Measurements from ENCODE around the gene MAGT1.

- no peak for TF ChIP-seq CTCF (IDR thresholded peaks at IDR 0.05; ENCODE audit: insufficient read depth, low read length, poor library complexity, severe bottlenecking)
- no peak for TF ChIP-seq EZH2phosphoT487 (conservative IDR thresholded peaks at IDR 0.05; ENCODE audit: low read length)
These were observed at the start of gene MAGT1 for GRCh38 chrX:77894921-77895886.
